ENCODE measurements around the gene CDHR5. TPM values are rescaled to one million over a fixed set of nuclear protein-coding genes. Genes with fewer than 3 reads are reported as not detected.

Gene CDHR5
- total RNA-seq (ENCODE audit: unreplicated experiment) = not detected
- long read RNA-seq = 0 reads

- H3K36me3 Mint-ChIP-seq (ENCODE audit: unreplicated experiment) = peaks cover 5% of the 10 kb centered on the region
- peaks cover 15% of the 10 kb centered on the region for H3K4me1 Mint-ChIP-seq (ENCODE audit: low read depth, unreplicated experiment)
These were observed at the start of gene CDHR5 for GRCh38 chr11:624705-625635. Gene CDHR5, minus strand, starts transcription at chr11:624955. Its CDS starts 53 bp downstream, at chr11:624902.

GRCh38 chr11:674406-674805 lies 49.7 kb upstream of the CDHR5 start:
- DNase-seq = no peak
- no peak overlapping the region for H3K27ac Mint-ChIP-seq (ENCODE audit: unreplicated experiment)
- no peak for TF ChIP-seq CTCF (IDR thresholded peaks at IDR 0.05; ENCODE audit: partially characterized antibody, unreplicated experiment)
- peaks cover 9% of the 10 kb centered on the region for H3K36me3 Mint-ChIP-seq (ENCODE audit: unreplicated experiment)
- no peak overlapping the region for H3K4me3 Mint-ChIP-seq (ENCODE audit: unreplicated experiment)
- H3K27me3 Mint-ChIP-seq (ENCODE audit: unreplicated experiment) = no peaks in the 10 kb centered on the region
- no peaks in the 10 kb centered on the region for H3K4me1 Mint-ChIP-seq (ENCODE audit: low read depth, unreplicated experiment)
- no peaks in the 10 kb centered on the region for H3K9me3 Mint-ChIP-seq (ENCODE audit: unreplicated experiment)

More at GRCh38 chr11:624705-625635, at the start of gene CDHR5:
- no peak within 1 kb of the TSS for H3K27ac Mint-ChIP-seq (ENCODE audit: unreplicated experiment)
- H3K27me3 Mint-ChIP-seq (ENCODE audit: unreplicated experiment) = peaks cover 14% of the 10 kb centered on the region
- TF ChIP-seq CTCF (IDR thresholded peaks at IDR 0.05; ENCODE audit: partially characterized antibody, unreplicated experiment) = no peak
- no peak within 1 kb of the TSS for H3K4me3 Mint-ChIP-seq (ENCODE audit: unreplicated experiment)
- DNase-seq = no peak
- peaks cover 8% of the 10 kb centered on the region for H3K9me3 Mint-ChIP-seq (ENCODE audit: unreplicated experiment)

- no peak for TF ChIP-seq CTCF (IDR thresholded peaks at IDR 0.05; ENCODE audit: partially characterized antibody, unreplicated experiment)
- Mint-ChIP-seq H3K4me1 (ENCODE audit: low read depth, unreplicated experiment) (no peaks in the 10 kb centered on the region), H3K4me3 (ENCODE audit: unreplicated experiment) (no peak overlapping the region), H3K27ac (ENCODE audit: unreplicated experiment) (no peak overlapping the region), H3K27me3 (ENCODE audit: unreplicated experiment) (no peaks in the 10 kb centered on the region), H3K9me3 (ENCODE audit: unreplicated experiment) (no peaks in the 10 kb centered on the region), H3K36me3 (ENCODE audit: unreplicated experiment) (peaks cover 9% of the 10 kb centered on the region)
- no peak for DNase-seq
These were observed 49.1 kb upstream of the CDHR5 start for GRCh38 chr11:673866-674265.

- Mint-ChIP-seq H3K4me3 (ENCODE audit: unreplicated experiment) (no peak overlapping the region), H3K9me3 (ENCODE audit: unreplicated experiment) (peaks cover 3% of the 10 kb centered on the region), H3K27me3 (ENCODE audit: unreplicated experiment) (peaks cover 2% of the 10 kb centered on the region), H3K36me3 (ENCODE audit: unreplicated experiment) (no peaks in the 10 kb centered on the region), H3K27ac (ENCODE audit: unreplicated experiment) (no peak overlapping the region), H3K4me1 (ENCODE audit: low read depth, unreplicated experiment) (no peaks in the 10 kb centered on the region)
- no peak for DNase-seq
- TF ChIP-seq CTCF (IDR thresholded peaks at IDR 0.05; ENCODE audit: partially characterized antibody, unreplicated experiment) = no peak
These were observed 41.0 kb upstream of the CDHR5 start for GRCh38 chr11:665704-666281.

All from glutamatergic neuron (in vitro differentiated cells).